Measurements from ENCODE around the gene SYVN1. TPM values are rescaled to one million over a fixed set of nuclear protein-coding genes. Genes with fewer than 3 reads are reported as not detected.
"Not testable (repeated sequence)": the region's sequence is repeated elsewhere in the genome, so short reads cannot be mapped to it uniquely, and the experiment has no call there.

SYVN1 gene
- total RNA-seq, 4 donors from 2014 or later, result 20.5 to 72.6 (median 51.9) TPM

- 0 to 6% methylated on average over 9 to 31 of the region's 43 CpGs for WGBS, 2 donors (ENCODE audit: low coverage in 1 of 2)
- H3K27me3 ChIP-seq, result no peaks in the 10 kb centered on the region
- peak; percentile 6 to 51 (median 41) for TF ChIP-seq POLR2AphosphoS5 (IDR thresholded peaks at IDR 0.05)
- TF ChIP-seq EP300 (IDR thresholded peaks at IDR 0.05; ENCODE audit: low read depth), result no peak
- TF ChIP-seq CTCF (IDR thresholded peaks at IDR 0.05), result no peak
- no peak for TF ChIP-seq POLR2A (IDR thresholded peaks at IDR 0.05)
- H3K36me3 ChIP-seq, result no peaks in the 10 kb centered on the region
- peaks cover 9 to 26% (median 22%) of the 10 kb centered on the region in 4 donors for H3K4me1 ChIP-seq
- DNase-seq, result peak; percentile 91
- intact Hi-C loops (cut with DNase I; ENCODE audit: low total_unique reads) (no loop called here), in situ Hi-C loops (cut with MboI; ENCODE audit: low pct_ligation_motif_present in 1 of 4, low pct_unique_long_range_greater_than_20kb in 1 of 4, low sequenced_read_pairs in 3 of 4) (loop anchor here in 1 of 4 donors (10.0 kb wide), 1 partner anchor 47 kb away; the partner anchor contains the start of gene SYVN1)
- peak within 1 kb of the TSS; percentile 92 to 97 (median 94) for H3K27ac ChIP-seq
- H3K9me3 ChIP-seq, result no peaks in the 10 kb centered on the region
- peak within 1 kb of the TSS; percentile 73 to 97 (median 86) for H3K4me3 ChIP-seq
Measured at GRCh38 chr11:65181569-65182257, 47.4 kb upstream of the SYVN1 start, which contains the start of gene CAPN1. TSS of gene CAPN1 (plus strand) at chr11:65181928. CDS start at chr11:65182702, 774 bp downstream.

GRCh38 chr11:65180877-65181568, 46.7 kb upstream of the SYVN1 start:
- Histone ChIP-seq H3K36me3 (no peaks in the 10 kb centered on the region), H3K9me3 (no peaks in the 10 kb centered on the region), H3K4me3 (peak overlapping the region; percentile 73 to 97 (median 86)), H3K27me3 (no peaks in the 10 kb centered on the region), H3K4me1 (peaks cover 9 to 26% (median 22%) of the 10 kb centered on the region in 4 donors), H3K27ac (peak overlapping the region; percentile 92 to 97 (median 94))
- in situ Hi-C loops (cut with MboI; ENCODE audit: low pct_ligation_motif_present in 1 of 4, low pct_unique_long_range_greater_than_20kb in 1 of 4, low sequenced_read_pairs in 3 of 4) (loop anchor here in 1 of 4 donors (10.0 kb wide), 1 partner anchor 46 kb away; the partner anchor contains the start of gene SYVN1), intact Hi-C loops (cut with DNase I; ENCODE audit: low total_unique reads) (no loop called here)
- WGBS, 2 donors (ENCODE audit: low coverage in 1 of 2), result 4% methylated on average over 17 of the region's 60 CpGs; no CpG with 5 or more reads in 1 of the 2 donors
- peak; percentile 73 for DNase-seq
- TF ChIP-seq CTCF (IDR thresholded peaks at IDR 0.05), result peak; percentile 42 to 76 (median 51)
- TF ChIP-seq POLR2A (IDR thresholded peaks at IDR 0.05), result peak; percentile 41
- TF ChIP-seq POLR2AphosphoS5 (IDR thresholded peaks at IDR 0.05), result peak in 2 of 3 donors; percentile 41 to 59
- no peak for TF ChIP-seq EP300 (IDR thresholded peaks at IDR 0.05; ENCODE audit: low read depth)

- H3K4me3 ChIP-seq; H3K4me1 ChIP-seq; in situ Hi-C loops (cut with MboI; ENCODE audit: low pct_ligation_motif_present in 1 of 4, low pct_unique_long_range_greater_than_20kb in 1 of 4, low sequenced_read_pairs in 3 of 4); H3K36me3 ChIP-seq; intact Hi-C loops (cut with DNase I; ENCODE audit: low total_unique reads); DNase-seq; H3K9me3 ChIP-seq; H3K27ac ChIP-seq; H3K27me3 ChIP-seq: not testable (repeated sequence)
- 46% methylated on average over 2 of the region's 2 CpGs; no CpG with 5 or more reads in 1 of the 2 donors for WGBS, 2 donors (ENCODE audit: low coverage in 1 of 2)
Measured at GRCh38 chr11:65174571-65175010, 40.3 kb upstream of the SYVN1 start.

- no peaks in the 10 kb centered on the region for H3K4me1 ChIP-seq
- no peak for TF ChIP-seq POLR2AphosphoS5 (IDR thresholded peaks at IDR 0.05)
- no peak for TF ChIP-seq EP300 (IDR thresholded peaks at IDR 0.05; ENCODE audit: low read depth)
- no peak for TF ChIP-seq POLR2A (IDR thresholded peaks at IDR 0.05)
- TF ChIP-seq CTCF (IDR thresholded peaks at IDR 0.05), result no peak
- no peak overlapping the region for H3K4me3 ChIP-seq
- in situ Hi-C loops (cut with MboI; ENCODE audit: low pct_ligation_motif_present in 1 of 4, low pct_unique_long_range_greater_than_20kb in 1 of 4, low sequenced_read_pairs in 3 of 4) (no loop called here), intact Hi-C loops (cut with DNase I; ENCODE audit: low total_unique reads) (no loop called here)
- H3K27ac ChIP-seq, result no peak overlapping the region
- WGBS, 2 donors (ENCODE audit: low coverage in 1 of 2), result 81% methylated on average over 10 of the region's 10 CpGs; no CpG with 5 or more reads in 1 of the 2 donors
- H3K9me3 ChIP-seq, result no peaks in the 10 kb centered on the region
- H3K36me3 ChIP-seq, result no peaks in the 10 kb centered on the region
- no peaks in the 10 kb centered on the region for H3K27me3 ChIP-seq
- no peak for DNase-seq
Measured at GRCh38 chr11:65172600-65172999, 38.3 kb upstream of the SYVN1 start.
